Measurements from ENCODE around the gene NRIP1.

The NRIP1 gene

GRCh38 chr21:15064576-15065391 lies at the start of gene NRIP1:
Gene NRIP1, minus strand, starts transcription at chr21:15065000. Its CDS starts 96,808 bp downstream, at chr21:14968192.
- DNase-seq: peak; percentile 71 to 74

DNA sequence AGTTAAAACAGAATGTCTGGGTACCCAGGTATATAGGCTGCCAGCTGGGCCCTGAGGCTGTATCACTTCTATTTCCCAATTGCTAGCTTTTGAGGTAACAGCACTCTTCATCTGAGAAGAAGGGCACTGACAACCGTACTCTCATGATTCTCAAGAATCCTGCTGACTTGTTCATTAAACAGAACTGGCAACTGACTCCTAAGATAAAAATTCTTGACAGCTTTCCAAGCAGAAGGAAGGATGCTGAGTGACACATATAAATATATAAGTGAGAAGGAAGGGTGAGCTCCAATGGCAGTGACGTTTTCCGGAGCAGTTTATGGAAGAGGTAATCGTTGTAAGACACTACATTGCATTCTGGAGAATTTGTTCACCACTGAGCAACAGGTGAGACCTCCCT lies 48.1 kb upstream of the NRIP1 start:
- DNase-seq: no peak

GRCh38 chr21:15108801-15109200 lies 44.0 kb upstream of the NRIP1 start:
- DNase-seq: no peak

DNA sequence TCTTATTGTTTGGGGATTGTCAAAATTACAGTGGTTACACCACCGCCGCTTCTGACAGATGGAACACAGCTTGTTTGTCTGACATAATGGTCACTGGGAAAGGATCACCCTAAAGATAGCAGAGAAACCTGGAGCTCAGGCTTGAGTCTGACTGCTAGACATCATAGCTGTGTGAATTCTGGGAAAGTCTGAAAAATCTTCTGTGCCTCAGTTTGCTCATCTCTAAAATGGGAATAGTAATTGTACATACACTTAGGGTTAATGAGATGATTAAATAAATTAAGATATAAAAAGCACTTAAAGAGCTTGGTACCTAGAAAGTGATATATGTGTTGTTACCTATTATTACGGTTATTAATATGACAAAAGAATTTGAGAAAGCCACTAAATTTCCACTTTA lies 39.7 kb upstream of the NRIP1 start:
- DNase-seq: no peak

- DNase-seq: no peak
Measured at GRCh38 chr21:15098908-15099307, 34.1 kb upstream of the NRIP1 start.

DNA sequence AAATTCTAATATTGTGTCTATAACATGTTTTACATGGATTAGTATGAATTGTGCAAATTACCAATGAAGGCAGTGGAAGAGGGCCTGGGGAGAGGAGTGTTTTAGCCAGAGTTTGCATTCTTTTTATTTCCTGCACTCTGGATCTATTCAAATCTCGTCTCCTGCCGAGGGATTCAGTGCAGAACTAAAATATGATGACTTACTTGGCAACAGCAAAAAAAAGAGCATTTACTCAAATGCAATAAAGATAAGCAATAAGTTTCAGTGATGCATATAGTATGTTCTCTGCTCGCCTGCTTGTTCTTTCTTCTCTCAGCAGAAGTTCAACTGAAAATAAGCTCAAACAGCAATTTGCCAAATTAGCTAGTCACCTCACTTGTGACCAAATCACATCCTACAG lies 33.4 kb upstream of the NRIP1 start:
- no peak for DNase-seq

GRCh38 chr21:15097580-15097979 lies 32.8 kb upstream of the NRIP1 start:
- DNase-seq: no peak

DNA sequence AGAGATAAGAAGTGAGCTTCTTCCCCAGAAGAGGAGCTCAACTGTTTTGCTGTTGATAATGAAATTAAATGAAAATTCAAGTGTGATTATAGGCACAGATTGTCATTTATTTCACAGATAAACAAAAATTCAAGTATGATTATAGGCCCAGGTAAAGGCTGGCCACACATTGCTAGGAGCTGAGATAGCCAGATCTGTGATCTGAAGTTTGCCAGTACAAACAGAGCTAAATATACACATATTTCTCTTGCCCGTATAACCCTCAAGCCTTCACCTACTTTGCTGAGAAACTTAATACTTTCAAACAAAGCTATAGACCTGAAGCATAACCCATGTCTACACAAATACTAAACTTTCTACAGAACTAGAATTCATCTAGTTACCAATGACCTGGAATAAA lies 31.3 kb upstream of the NRIP1 start:
- no peak for DNase-seq

DNA sequence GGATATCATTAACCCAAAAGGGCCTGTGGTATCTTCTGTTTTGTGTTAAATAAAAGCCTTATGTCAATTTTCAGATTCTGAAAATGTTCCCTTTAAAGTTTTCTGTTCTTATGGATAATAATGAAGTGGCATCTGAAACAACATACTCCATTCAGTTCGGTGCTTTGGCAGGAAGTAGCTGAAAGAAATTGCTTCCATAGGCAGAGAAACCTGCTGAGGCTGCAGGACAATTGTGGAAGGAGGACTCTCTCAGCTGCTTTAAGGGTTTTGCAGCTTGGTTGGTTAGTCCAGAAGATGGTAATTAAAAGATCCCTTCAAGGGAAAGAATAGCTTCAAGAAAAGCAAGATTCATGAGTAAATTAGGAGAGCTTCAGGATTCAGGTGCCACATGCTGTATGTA lies 30.5 kb upstream of the NRIP1 start:
- DNase-seq: no peak

- no peak for DNase-seq
Measured at GRCh38 chr21:15094706-15095105, 29.9 kb upstream of the NRIP1 start.

GRCh38 chr21:15093216-15093615 lies 28.4 kb upstream of the NRIP1 start:
- DNase-seq: no peak

DNA sequence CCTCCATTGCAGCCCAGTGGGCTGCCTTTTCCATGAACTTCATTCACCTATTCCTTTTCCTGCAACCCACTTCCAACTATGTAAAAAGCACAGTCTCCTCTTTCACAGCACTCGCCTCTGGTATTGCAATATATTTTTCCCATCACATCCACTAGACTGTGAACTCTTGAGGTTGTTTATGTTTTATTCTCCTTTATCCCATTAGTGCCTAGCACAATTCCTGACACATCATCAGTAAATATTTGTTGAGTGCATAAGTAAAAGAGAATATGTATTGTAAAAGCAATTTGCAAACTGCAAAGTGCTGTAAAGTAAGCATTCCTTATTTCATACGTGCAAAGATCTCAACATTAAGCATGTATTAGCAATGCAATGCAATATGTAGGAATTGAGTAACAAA lies 27.9 kb upstream of the NRIP1 start:
- DNase-seq: no peak

GRCh38 chr21:15090390-15090789 lies 25.6 kb upstream of the NRIP1 start:
- DNase-seq: no peak

- no peak for DNase-seq
Measured at GRCh38 chr21:15088488-15088887, 23.7 kb upstream of the NRIP1 start.

GRCh38 chr21:15084668-15085067 lies 19.9 kb upstream of the NRIP1 start:
- no peak for DNase-seq

- no peak for DNase-seq
Measured at GRCh38 chr21:15080526-15080925, 15.7 kb upstream of the NRIP1 start.

DNA sequence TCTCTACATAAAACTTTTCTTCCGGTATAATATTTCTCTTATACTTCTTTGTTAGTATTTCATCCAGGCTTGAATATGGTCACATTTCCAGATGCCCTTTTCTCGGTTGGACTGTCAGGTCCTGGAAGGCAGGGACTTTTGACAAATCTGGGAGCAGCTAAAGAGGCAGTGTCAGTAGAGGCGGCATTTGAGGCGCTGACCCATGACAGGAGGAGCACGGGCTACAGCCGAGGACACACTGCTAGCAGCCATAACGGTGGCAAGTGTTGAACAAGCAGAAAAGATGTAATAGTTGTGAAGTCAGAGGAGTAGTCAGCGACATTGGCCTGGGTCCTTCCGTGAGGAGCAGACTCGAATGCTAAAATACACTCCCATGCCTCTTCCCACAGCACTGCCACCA lies 14.5 kb upstream of the NRIP1 start:
- no peak for DNase-seq

- DNase-seq: no peak
Measured at GRCh38 chr21:15078180-15078579, 13.4 kb upstream of the NRIP1 start.

- DNase-seq: no peak
Measured at GRCh38 chr21:15077529-15078145, 12.8 kb upstream of the NRIP1 start.

GRCh38 chr21:15076730-15077129 lies 11.9 kb upstream of the NRIP1 start:
- DNase-seq: no peak

GRCh38 chr21:15071009-15071408 lies 6.2 kb upstream of the NRIP1 start:
- no peak for DNase-seq

DNA sequence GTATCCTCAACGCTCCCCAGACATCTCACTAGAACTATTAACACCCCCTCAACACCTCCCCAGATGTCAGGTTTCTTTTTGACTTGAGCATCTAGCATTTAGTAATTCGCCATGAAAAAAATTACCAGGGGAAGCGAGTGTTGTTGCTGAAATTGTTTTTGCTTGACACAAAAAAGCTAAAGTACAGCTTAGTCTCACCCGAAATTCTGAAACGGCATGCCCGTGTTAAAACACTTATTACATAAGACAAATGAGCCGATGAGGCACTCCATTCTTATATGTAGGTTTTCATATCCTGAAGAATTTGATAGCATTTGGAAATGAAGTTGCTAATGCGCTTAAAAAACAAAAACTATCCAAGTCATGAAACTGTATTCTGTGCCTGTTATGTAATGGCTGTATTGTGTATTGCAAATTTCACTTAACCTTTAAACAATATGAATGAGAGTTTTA lies 1.3 kb upstream of the NRIP1 start:
- DNase-seq: no peak

GRCh38 chr21:15065392-15066122 lies 757 bp upstream of the NRIP1 start:
- DNase-seq: peak; percentile 66 to 74
